HG02981 (cell line): ENCODE data around the gene COL5A1.
"Not testable (repeated sequence)": the region's sequence is repeated elsewhere in the genome, so short reads cannot be mapped to it uniquely, and the experiment has no call there.

Source experiments
- ATAC-seq: cut with Tn5 transposase; IDR thresholded peaks from one replicate; pipeline ENCODE4 v1.9.1; 2021; ENCODE audit warnings: mild to moderate bottlenecking, moderate library complexity; ENCODE audit not compliant: unreplicated experiment

Gene COL5A1

GRCh38 chr9:134637696-134638501 lies 3.7 kb upstream of the COL5A1 start:
- no peak for ATAC-seq

DNA sequence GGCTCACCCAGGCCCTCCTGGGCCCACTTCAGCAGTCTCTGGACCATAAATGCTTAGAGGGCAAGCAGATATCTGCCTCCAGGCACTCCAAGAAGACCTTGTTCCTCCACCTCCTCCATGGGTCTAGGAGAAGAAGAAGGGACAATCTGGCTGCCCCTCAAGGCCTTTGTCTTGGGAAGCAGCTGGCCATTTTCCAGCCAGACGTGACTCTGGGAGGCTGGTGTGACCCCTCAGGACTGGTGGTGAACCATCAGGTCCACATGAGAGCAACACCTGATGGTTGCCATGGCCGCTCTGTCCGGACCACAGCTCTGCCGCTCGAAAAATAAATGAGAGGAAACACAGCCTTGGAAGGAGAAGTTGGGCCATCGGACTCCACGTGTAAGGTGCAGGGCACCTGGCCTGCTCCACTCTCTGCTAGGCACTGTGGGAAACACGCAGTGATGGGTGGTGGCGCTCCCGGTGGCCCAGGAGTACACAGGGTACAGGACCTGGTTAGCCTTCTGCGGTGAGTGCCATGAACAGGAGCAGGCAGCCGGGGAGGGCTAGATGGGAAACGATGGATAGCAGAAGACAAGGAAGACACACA lies 3.0 kb upstream of the COL5A1 start:
- ATAC-seq, result no peak

DNA sequence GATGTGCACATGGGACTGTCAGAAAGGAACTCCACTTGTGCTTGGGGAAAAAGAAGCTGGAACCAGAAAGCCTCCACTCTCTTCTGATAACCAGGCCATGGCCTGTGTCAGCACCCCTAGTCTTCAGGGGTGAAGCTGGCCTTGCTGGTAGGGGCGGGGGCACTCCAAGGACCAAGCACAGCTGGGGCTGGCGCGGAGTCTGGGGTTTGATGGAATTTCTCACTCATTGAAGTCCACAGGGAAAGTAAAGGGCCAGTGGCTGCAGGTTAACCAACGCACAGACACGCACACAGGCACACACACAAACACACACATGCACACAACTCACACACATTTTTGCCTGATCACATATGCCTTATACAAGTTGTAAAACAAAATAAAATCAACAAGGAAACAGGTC lies 1.6 kb upstream of the COL5A1 start:
- no peak for ATAC-seq

- ATAC-seq, result no peak
Observed at GRCh38 chr9:134640506-134641172, 964 bp upstream of the COL5A1 start.

GRCh38 chr9:134641990-134642384 lies 384 bp downstream of the COL5A1 start:
- ATAC-seq, result no peak

DNA sequence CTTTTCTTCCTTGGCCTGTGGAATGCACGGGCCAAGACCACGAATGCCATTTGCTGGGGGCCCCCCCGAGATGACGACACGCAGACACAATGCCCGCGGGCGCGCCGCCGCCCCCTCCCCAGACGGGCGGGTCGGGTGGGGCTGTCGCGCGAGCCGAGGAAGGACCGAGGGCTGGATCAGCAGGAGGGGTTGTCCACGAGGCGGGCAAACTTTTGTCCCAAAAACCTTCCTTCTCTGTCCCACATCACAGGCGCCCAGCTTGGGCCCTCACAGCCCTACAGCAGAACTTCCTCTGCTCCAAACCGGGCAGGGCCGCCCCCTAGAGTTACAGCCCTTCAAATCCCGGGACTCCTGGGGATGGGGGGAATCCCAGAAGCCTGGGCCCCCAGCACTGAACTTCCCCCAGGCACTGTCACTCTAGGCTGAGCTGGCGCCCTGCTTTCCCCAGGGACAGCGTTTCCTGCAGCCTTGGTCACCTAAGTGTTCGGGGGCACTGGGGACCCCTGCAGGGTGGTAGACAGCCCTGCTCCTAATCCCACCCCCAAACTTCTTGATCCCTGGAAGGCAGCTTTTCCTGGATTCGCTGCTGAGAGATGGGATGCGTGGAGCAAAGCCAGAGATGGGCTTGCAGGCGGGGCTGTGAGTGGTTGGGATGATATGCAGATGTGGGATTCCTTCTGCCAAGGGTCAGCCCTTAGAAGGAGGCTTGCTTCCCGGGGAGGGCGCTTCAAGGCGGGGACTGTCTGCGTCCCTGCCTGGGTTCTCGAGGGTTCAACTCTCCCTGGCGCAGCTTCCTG lies 980 bp downstream of the COL5A1 start:
- no peak for ATAC-seq

DNA sequence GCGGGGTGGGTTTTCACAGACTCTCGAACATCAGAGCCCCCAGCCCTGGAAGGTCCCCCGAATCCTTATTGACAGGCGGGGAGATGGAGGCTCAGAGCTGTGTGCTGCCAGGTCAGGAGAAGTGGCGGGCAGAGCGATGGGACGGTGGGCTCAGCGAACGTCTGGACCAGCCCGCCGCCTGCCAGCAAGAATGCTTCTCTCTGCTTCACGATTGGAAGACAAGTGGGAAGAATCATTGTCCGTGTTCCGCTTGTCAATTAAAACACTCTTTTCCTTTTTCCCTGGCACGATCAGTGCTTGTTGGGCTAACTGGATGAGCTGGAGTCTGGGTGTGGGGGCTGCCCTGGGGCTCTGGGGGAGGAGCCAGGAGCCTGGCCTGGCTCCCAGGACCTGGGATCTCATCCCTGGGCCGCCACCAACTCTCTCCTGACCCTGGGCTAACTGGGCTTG lies 1.6 kb downstream of the COL5A1 start:
- no peak for ATAC-seq

DNA sequence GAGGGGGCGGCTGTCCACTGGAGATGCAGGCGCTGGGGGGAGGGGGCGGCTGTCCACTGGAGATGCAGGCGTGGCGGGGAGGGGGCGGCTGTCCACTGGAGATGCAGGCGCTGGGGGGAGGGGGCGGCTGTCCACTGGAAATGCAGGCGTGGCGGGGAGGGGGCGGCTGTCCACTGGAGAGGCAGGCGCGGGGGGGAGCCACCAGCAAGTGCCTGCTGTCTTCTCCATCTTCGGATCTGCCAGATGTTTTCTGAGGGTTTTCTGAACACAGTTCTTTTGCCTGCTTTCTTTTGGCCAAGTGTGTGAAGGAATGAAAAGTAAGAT lies 2.8 kb downstream of the COL5A1 start:
- not testable (repeated sequence) for ATAC-seq

- ATAC-seq, result no peak
Observed at GRCh38 chr9:134644725-134645606, 3.4 kb downstream of the COL5A1 start.

DNA sequence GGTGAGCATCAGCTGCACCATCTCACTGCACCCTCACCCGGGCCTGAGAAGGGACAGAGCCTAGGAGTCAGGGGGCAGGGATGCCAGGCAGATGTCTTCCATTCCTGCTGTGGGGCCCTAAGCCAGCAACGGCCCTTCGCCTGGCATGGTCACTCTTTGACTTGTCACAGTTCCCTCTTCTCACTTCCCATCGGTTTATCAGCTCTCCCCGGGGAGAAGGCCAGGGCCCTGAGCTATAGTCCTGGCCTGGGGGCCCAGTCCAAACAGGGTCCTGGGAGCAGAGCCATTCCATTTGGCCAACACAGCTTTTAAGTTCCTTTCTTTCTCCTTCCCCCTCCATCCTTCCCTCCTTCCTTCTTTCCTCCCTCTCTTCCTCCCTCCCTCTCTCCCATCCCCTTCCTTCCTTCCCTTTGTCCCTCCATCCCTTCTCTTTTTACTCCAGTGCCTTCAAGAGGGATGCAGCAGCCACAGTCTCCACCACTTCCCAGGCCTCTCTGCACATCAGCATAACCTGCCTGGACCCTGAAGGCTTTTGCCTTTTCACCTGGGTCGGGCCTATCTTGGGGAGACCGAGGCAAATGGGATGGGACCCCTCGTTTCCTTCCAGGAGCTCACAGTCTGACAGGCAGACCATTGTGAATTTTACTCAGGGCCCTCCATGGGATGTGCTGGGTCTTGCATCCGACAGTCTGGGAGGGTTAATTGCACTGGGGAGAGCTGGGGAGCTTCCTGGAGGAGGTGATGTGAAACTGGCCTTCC lies 4.2 kb downstream of the COL5A1 start:
- ATAC-seq, result no peak

DNA sequence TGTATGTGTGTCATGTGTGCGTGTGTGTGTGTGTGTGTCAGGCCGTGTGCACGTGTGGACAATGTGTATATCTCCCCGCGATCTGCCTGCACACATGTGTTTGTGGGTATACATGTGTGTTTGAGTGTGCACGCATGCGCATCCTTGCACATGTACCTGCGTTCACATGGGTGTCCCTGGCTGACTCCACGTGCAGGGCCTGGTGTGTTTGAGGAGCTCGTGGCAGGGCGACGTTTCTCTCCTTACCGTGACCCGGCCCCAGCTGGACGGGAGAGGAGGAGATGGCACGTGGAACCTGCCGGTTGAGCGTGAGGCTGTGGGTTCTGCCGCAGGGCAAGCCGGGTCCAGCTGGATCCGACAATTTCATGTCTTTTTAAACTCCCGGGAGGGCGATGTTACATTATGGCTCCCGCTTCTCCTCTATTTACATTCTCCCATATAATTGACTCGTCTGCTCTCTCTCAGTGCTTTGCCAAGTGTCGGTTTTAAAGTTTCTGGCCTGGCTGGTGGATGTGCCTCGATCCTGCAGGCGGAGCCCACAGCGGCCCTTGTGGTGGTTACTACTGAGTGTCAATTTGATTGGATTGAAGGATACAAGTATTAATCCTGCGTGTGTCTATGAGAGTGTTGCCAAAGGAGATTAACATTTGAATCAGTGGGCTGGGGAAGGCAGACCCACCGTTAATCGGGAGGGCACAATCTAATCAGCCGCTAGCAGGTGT lies 5.9 kb downstream of the COL5A1 start:
- no peak for ATAC-seq

GRCh38 chr9:134648701-134649530 lies 7.3 kb downstream of the COL5A1 start:
- no peak for ATAC-seq

GRCh38 chr9:134650431-134651190 lies 9.0 kb downstream of the COL5A1 start:
- no peak for ATAC-seq

GRCh38 chr9:134651226-134651905 lies 9.8 kb downstream of the COL5A1 start:
- ATAC-seq, result no peak

- no peak for ATAC-seq
Observed at GRCh38 chr9:134652291-134653225, 11.0 kb downstream of the COL5A1 start.
